GM11168 (cell line): ENCODE measurements around the gene DNAJC15.
"Not testable (repeated sequence)": the region's sequence is repeated elsewhere in the genome, so short reads cannot be mapped to it uniquely, and the experiment has no call there.

Source experiments
- in situ Hi-C: fragments of 300-500 bp; cut with MboI; formaldehyde crosslinking; loops from one replicate; pipeline ENCODE4 v1.12.0; 2022; ENCODE audit warnings: low sequenced_read_pairs; ENCODE audit not compliant: unreplicated experiment

The DNAJC15 gene

GRCh38 chr13:43003010-43003409 lies 20.4 kb upstream of the DNAJC15 start:
- in situ Hi-C loops = no loop called here

- in situ Hi-C loops = no loop called here
Measured at GRCh38 chr13:43003729-43004128, 19.7 kb upstream of the DNAJC15 start.

GRCh38 chr13:43005460-43006236 lies 17.7 kb upstream of the DNAJC15 start:
- in situ Hi-C loops = no loop called here

- in situ Hi-C loops = no loop called here
Measured at GRCh38 chr13:43006893-43007631, 16.3 kb upstream of the DNAJC15 start.

- in situ Hi-C loops = no loop called here
Measured at GRCh38 chr13:43008596-43008995, 14.8 kb upstream of the DNAJC15 start.

GRCh38 chr13:43009506-43009905 lies 13.9 kb upstream of the DNAJC15 start:
- in situ Hi-C loops = no loop called here

- in situ Hi-C loops = no loop called here
Measured at GRCh38 chr13:43014162-43014561, 9.2 kb upstream of the DNAJC15 start.

GRCh38 chr13:43016226-43016625 lies 7.2 kb upstream of the DNAJC15 start:
- in situ Hi-C loops = no loop called here

- in situ Hi-C loops = no loop called here
Measured at GRCh38 chr13:43019811-43020210, 3.6 kb upstream of the DNAJC15 start.

GRCh38 chr13:43020794-43021193 lies 2.6 kb upstream of the DNAJC15 start:
- in situ Hi-C loops = no loop called here

- in situ Hi-C loops = no loop called here
Measured at GRCh38 chr13:43021926-43022670, 1.3 kb upstream of the DNAJC15 start.

- in situ Hi-C loops = no loop called here
Measured at GRCh38 chr13:43022934-43023288, 475 bp upstream of the DNAJC15 start.

GRCh38 chr13:43026262-43026661 lies 2.9 kb downstream of the DNAJC15 start:
- in situ Hi-C loops = no loop called here

- in situ Hi-C loops = no loop called here
Measured at GRCh38 chr13:43030548-43030947, 7.2 kb downstream of the DNAJC15 start.

- in situ Hi-C loops = no loop called here
Measured at GRCh38 chr13:43031881-43032280, 8.5 kb downstream of the DNAJC15 start.

- in situ Hi-C loops = no loop called here
Measured at GRCh38 chr13:43033038-43033437, 9.7 kb downstream of the DNAJC15 start.

GRCh38 chr13:43036351-43037250 lies 13.2 kb downstream of the DNAJC15 start:
- in situ Hi-C loops = no loop called here

- in situ Hi-C loops = no loop called here
Measured at GRCh38 chr13:43039966-43040365, 16.6 kb downstream of the DNAJC15 start.

- in situ Hi-C loops = not testable (repeated sequence)
Measured at GRCh38 chr13:43040581-43041368, 17.4 kb downstream of the DNAJC15 start.
